Neuronal stem cell (in vitro differentiated cells): ENCODE measurements around the gene H3-3A.

Experiments
- DNase-seq: peaks from one replicate; pipeline ENCODE4 v3.0.0-alpha.2; 2013; ENCODE audit warnings: low spot score
- H2AFZ ChIP-seq: one replicate; pipeline ENCODE4 v1.6.1; 2013; ENCODE audit warnings: mild to moderate bottlenecking, low read length, inconsistent platforms
- H2AK5ac ChIP-seq: 2 replicates; pipeline ENCODE4 v1.6.1; 2013; ENCODE audit warnings: low read depth, mild to moderate bottlenecking, inconsistent platforms, low read length, moderate library complexity, mixed read lengths
- H2BK120ac ChIP-seq: 2 replicates; pipeline ENCODE4 v1.6.1; 2013; ENCODE audit warnings: low read depth, mild to moderate bottlenecking, inconsistent platforms, low read length, moderate library complexity, mixed read lengths
- H2BK12ac ChIP-seq: one replicate; pipeline ENCODE4 v1.6.1; 2013; ENCODE audit warnings: low read length, inconsistent platforms
- H2BK15ac ChIP-seq: 2 replicates; pipeline ENCODE4 v1.6.1; 2013; ENCODE audit warnings: mild to moderate bottlenecking, low read length, inconsistent platforms, mixed read lengths
- H2BK5ac ChIP-seq: one replicate; pipeline ENCODE4 v1.6.1; 2013; ENCODE audit warnings: inconsistent platforms, mild to moderate bottlenecking, low read length, moderate library complexity
- H3K14ac ChIP-seq: one replicate; pipeline ENCODE4 v1.6.1; 2013; ENCODE audit warnings: low read length, inconsistent platforms
- H3K18ac ChIP-seq: 2 replicates; pipeline ENCODE4 v1.6.1; 2013; ENCODE audit warnings: low read length, inconsistent platforms
- H3K23ac ChIP-seq: 2 replicates; pipeline ENCODE4 v1.6.1; 2013; ENCODE audit warnings: low read depth, mild to moderate bottlenecking, mixed read lengths, low read length, inconsistent platforms; ENCODE audit not compliant: poor library complexity
- H3K27ac ChIP-seq: replicated peaks from 3 replicates; pipeline ENCODE4 v1.5.1; 2013; ENCODE audit warnings: low read length, inconsistent platforms
- H3K27me3 ChIP-seq, 3 experiments: 2 replicates each; pipeline ENCODE4 v1.6.1; 2013; ENCODE audit warnings: low read length in 3 of 3, mild to moderate bottlenecking in 2 of 3, inconsistent platforms in 1 of 3, low read depth in 1 of 3, mixed read lengths in 1 of 3, moderate library complexity in 1 of 3; ENCODE audit not compliant: control insufficient read depth in 3 of 3, insufficient read depth in 3 of 3
- H3K36me3 ChIP-seq, 2 donors: replicated peaks in 1 of 2; 2 replicates each; pipeline ENCODE4 v1.6.1; 2013; ENCODE audit warnings: low read length in 2 of 2; ENCODE audit not compliant: control insufficient read depth in 2 of 2, insufficient read depth in 2 of 2
- H3K4ac ChIP-seq: 2 replicates; pipeline ENCODE4 v1.6.1; 2013; ENCODE audit warnings: inconsistent platforms, mild to moderate bottlenecking, low read length, moderate library complexity
- H3K4me1 ChIP-seq, 2 donors: 1 replicate in 1 of 2; 2 replicates in 1 of 2; pipeline ENCODE4 v1.6.1; 2013; ENCODE audit warnings: low read length in 2 of 2, low read depth in 1 of 2; ENCODE audit not compliant: control insufficient read depth in 2 of 2, insufficient read depth in 1 of 2
- H3K4me2 ChIP-seq: one replicate; pipeline ENCODE4 v1.6.1; 2013; ENCODE audit warnings: mild to moderate bottlenecking, low read length, inconsistent platforms; ENCODE audit not compliant: insufficient read depth, poor library complexity, severe bottlenecking
- H3K4me3 ChIP-seq, 2 donors: 2 replicates each; pipeline ENCODE4 v1.5.1; 2013; ENCODE audit warnings: low read length in 2 of 2, mild to moderate bottlenecking in 2 of 2, inconsistent platforms in 1 of 2, moderate library complexity in 1 of 2
- H3K79me1 ChIP-seq: one replicate; pipeline ENCODE4 v1.6.1; 2013; ENCODE audit warnings: low read depth, mild to moderate bottlenecking, inconsistent platforms, low read length, moderate library complexity
- H3K9ac ChIP-seq: one replicate; pipeline ENCODE4 v1.6.1; 2013; ENCODE audit warnings: mild to moderate bottlenecking, low read depth, low read length, inconsistent platforms; ENCODE audit not compliant: poor library complexity
- H3K9me3 ChIP-seq, 2 donors: replicated peaks in 1 of 2; 2 replicates each; pipeline versions ENCODE3 to v1.6.1; 2013; ENCODE audit warnings: low read length in 2 of 2, mild to moderate bottlenecking in 2 of 2, inconsistent platforms in 1 of 2, low read depth in 1 of 2, mixed read lengths in 1 of 2, moderate library complexity in 1 of 2; ENCODE audit not compliant: control insufficient read depth in 2 of 2, insufficient read depth in 1 of 2
- H4K8ac ChIP-seq: one replicate; pipeline ENCODE4 v1.6.1; 2013; ENCODE audit warnings: low read depth, mild to moderate bottlenecking, inconsistent platforms, low read length, moderate library complexity
- H4K91ac ChIP-seq: one replicate; pipeline ENCODE4 v1.6.1; 2013; ENCODE audit warnings: low read length, low read depth, mild to moderate bottlenecking, inconsistent platforms; ENCODE audit not compliant: poor library complexity
- WGBS, 2 donors: extraction: QIAGEN DNeasy Blood & Tissue Kit; methylation state at CpG; one replicate each; pipeline ENCODE4 v1.1.7; 2013; ENCODE audit warnings: missing lambda C conversion rate in 2 of 2, mixed read lengths in 1 of 2; ENCODE audit not compliant: insufficient read length in 2 of 2, insufficient replicate concordance in 1 of 2; ENCODE audit errors: extremely low coverage in 2 of 2; 5-methylcytosine and 5-hydroxymethylcytosine counted together

Gene H3-3A

GRCh38 chr1:226029093-226029496, 33.4 kb upstream of the H3-3A start:
- no peak overlapping the region for H2BK15ac ChIP-seq
- H4K91ac ChIP-seq, result no peak overlapping the region
- H2AK5ac ChIP-seq, result no peak overlapping the region
- no peak overlapping the region for H3K14ac ChIP-seq
- H3K4ac ChIP-seq, result no peak overlapping the region
- no peaks in the 10 kb centered on the region for H3K79me1 ChIP-seq
- no peak overlapping the region for H3K27ac ChIP-seq
- H3K4me3 ChIP-seq, result no peak overlapping the region
- no peaks in the 10 kb centered on the region for H3K27me3 ChIP-seq
- H4K8ac ChIP-seq, result no peak overlapping the region
- H3K4me2 ChIP-seq, result no peak overlapping the region
- no peak overlapping the region for H2AFZ ChIP-seq
- DNase-seq, result no peak
- WGBS, 2 donors, result no CpG with 5 or more reads among the region's 7 CpGs
- no peak overlapping the region for H2BK5ac ChIP-seq
- no peak overlapping the region for H2BK120ac ChIP-seq
- H3K9ac ChIP-seq, result no peak overlapping the region
- no peak overlapping the region for H3K18ac ChIP-seq
- no peaks in the 10 kb centered on the region for H3K36me3 ChIP-seq
- H3K9me3 ChIP-seq, result no peaks in the 10 kb centered on the region
- H3K4me1 ChIP-seq, result peaks cover 0 to 9% of the 10 kb centered on the region in 2 donors
- H3K23ac ChIP-seq, result no peak overlapping the region
- no peak overlapping the region for H2BK12ac ChIP-seq

DNA sequence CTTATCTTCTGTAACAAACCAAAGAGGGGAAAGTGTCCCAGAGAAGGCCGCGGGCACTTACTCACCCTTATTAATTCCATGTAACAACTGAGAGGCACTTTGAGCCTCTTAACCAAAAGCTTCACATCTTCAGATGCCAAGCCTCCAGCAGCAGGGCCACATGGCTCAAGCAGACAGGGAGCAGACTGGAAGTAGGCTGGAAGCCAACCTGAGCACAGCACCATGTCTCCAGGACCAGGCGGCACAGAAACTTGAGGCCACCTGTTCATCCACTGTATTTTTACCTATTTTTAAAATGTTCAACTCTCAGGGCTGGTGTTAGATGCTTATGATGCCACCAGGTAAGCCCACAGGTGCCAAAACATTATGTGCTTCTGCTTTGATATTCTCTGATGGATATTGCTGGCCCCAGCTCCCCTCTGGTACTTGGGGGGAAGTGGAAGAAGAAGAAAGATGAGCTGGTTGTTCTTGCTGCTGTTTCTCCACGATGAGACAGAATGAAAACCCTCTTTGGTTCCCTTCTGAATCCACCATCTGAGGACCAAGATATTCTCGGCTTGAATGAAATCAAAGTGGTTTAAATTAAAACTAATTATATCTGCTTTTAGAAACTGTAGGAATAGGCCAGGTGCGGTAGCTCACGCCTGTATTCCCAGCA, 32.8 kb upstream of the H3-3A start:
- Histone ChIP-seq H3K18ac (no peak overlapping the region), H2BK120ac (no peak overlapping the region), H3K4ac (no peak overlapping the region), H3K79me1 (no peaks in the 10 kb centered on the region), H3K9me3 (no peaks in the 10 kb centered on the region), H3K9ac (no peak overlapping the region), H3K36me3 (no peaks in the 10 kb centered on the region), H2BK5ac (no peak overlapping the region), H3K4me1 (peaks cover 0 to 9% of the 10 kb centered on the region in 2 donors), H2AFZ (no peak overlapping the region), H3K4me2 (no peak overlapping the region), H4K91ac (no peak overlapping the region), H2BK12ac (no peak overlapping the region), H3K23ac (no peak overlapping the region), H3K4me3 (no peak overlapping the region), H3K27me3 (no peaks in the 10 kb centered on the region), H3K14ac (no peak overlapping the region), H3K27ac (no peak overlapping the region), H2BK15ac (no peak overlapping the region), H2AK5ac (no peak overlapping the region), H4K8ac (no peak overlapping the region)
- DNase-seq, result no peak
- no CpG with 5 or more reads among the region's 7 CpGs for WGBS, 2 donors

DNA sequence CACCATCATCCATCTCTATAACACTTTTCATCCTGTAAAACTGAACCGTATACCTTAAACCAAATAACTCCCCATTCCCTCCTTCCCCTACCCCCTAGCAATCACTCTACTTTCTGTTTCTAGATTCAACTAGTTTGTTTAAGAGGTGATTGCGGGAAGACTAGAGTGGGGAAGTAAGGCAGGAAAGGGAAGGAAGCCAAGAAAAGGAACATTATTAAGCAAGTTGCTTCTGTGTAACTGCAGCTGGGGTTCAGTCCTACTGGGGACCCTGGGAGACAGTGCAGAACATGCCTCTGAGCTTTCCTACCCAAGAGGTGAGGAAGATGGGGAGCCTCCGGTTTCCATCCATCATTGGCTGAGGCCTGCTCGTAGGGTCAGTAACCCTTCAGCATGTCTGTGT, 28.9 kb upstream of the H3-3A start:
- H3K9ac ChIP-seq, result no peak overlapping the region
- DNase-seq, result no peak
- no peak overlapping the region for H3K27ac ChIP-seq
- no peak overlapping the region for H3K18ac ChIP-seq
- H3K4me2 ChIP-seq, result no peak overlapping the region
- H2BK15ac ChIP-seq, result no peak overlapping the region
- WGBS, 2 donors, result 100% methylated on average over 1 of the region's 4 CpGs
- no peak overlapping the region for H3K14ac ChIP-seq
- no peak overlapping the region for H2AK5ac ChIP-seq
- no peaks in the 10 kb centered on the region for H3K36me3 ChIP-seq
- no peaks in the 10 kb centered on the region for H3K4me1 ChIP-seq
- H4K8ac ChIP-seq, result no peak overlapping the region
- no peak overlapping the region for H2AFZ ChIP-seq
- H2BK120ac ChIP-seq, result no peak overlapping the region
- H3K79me1 ChIP-seq, result no peaks in the 10 kb centered on the region
- no peaks in the 10 kb centered on the region for H3K9me3 ChIP-seq
- no peak overlapping the region for H4K91ac ChIP-seq
- no peak overlapping the region for H3K4me3 ChIP-seq
- H3K27me3 ChIP-seq, result no peaks in the 10 kb centered on the region
- H3K4ac ChIP-seq, result no peak overlapping the region
- H3K23ac ChIP-seq, result no peak overlapping the region
- H2BK12ac ChIP-seq, result no peak overlapping the region
- no peak overlapping the region for H2BK5ac ChIP-seq

DNA sequence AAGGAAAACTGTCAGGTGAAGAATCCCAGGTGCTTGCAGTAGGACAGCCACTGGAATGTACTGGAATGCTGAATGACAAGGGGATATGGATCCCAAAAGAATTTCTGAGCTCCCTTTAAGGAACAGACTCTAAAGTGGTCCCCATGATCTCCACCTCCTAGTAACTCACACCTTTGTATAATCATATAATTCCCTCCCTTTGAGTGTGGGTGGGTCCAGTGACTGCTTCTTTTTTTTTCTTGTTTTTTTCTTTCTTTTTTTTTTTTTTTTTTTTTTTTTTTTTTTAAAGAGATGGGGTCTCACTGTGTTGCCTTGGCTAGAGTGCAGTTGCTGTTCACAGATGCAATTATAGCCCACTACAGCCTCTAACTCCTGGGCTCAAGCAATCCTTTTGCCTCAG, 28.5 kb upstream of the H3-3A start:
- no peaks in the 10 kb centered on the region for H3K4me1 ChIP-seq
- no peak overlapping the region for H2BK120ac ChIP-seq
- H3K14ac ChIP-seq, result no peak overlapping the region
- no peak overlapping the region for H2BK5ac ChIP-seq
- no peak overlapping the region for H3K23ac ChIP-seq
- no peak overlapping the region for H2BK12ac ChIP-seq
- H3K27ac ChIP-seq, result no peak overlapping the region
- no peak overlapping the region for H2AK5ac ChIP-seq
- no peak overlapping the region for H4K91ac ChIP-seq
- H3K9me3 ChIP-seq, result no peaks in the 10 kb centered on the region
- H3K9ac ChIP-seq, result no peak overlapping the region
- no peak overlapping the region for H2BK15ac ChIP-seq
- H3K79me1 ChIP-seq, result no peaks in the 10 kb centered on the region
- H4K8ac ChIP-seq, result no peak overlapping the region
- no peak overlapping the region for H3K18ac ChIP-seq
- no peak overlapping the region for H2AFZ ChIP-seq
- H3K4me3 ChIP-seq, result no peak overlapping the region
- H3K4ac ChIP-seq, result no peak overlapping the region
- no peak overlapping the region for H3K4me2 ChIP-seq
- no peaks in the 10 kb centered on the region for H3K36me3 ChIP-seq
- H3K27me3 ChIP-seq, result no peaks in the 10 kb centered on the region
- DNase-seq, result no peak
